Measurements from ENCODE around the gene SNRNP25. TPM values are rescaled to one million over a fixed set of nuclear protein-coding genes. Genes with fewer than 3 reads are reported as not detected.

Gene SNRNP25
- total and polyA plus RNA-seq, 4 donors: 15.1 to 22.2 (median 17.7) TPM

GRCh38 chr16:104928-105327 lies 51.3 kb downstream of the SNRNP25 start (continued):
- no peak for TF ChIP-seq REST (IDR thresholded peaks at IDR 0.05)
- TF ChIP-seq ATF3 (IDR thresholded peaks at IDR 0.05): no peak
- TF ChIP-seq SP1 (IDR thresholded peaks at IDR 0.05): no peak

GRCh38 chr16:105521-105920 lies 51.9 kb downstream of the SNRNP25 start:
- H3K4me3 ChIP-seq (ENCODE audit: low read depth in 1 of 3, low read length in 3 of 3): no peak overlapping the region
- no peaks in the 10 kb centered on the region for H3K9me3 ChIP-seq (ENCODE audit: control insufficient read depth in 4 of 4, low read length in 3 of 4)
- no peak overlapping the region for H3K27ac ChIP-seq (ENCODE audit: low read depth in 1 of 2, low read length in 2 of 2)
- WGBS: 96% methylated on average over 6 of the region's 6 CpGs
- TF ChIP-seq HNF4G (IDR thresholded peaks at IDR 0.05): no peak
- H3K27me3 ChIP-seq (ENCODE audit: control insufficient read depth in 4 of 4, insufficient read depth in 4 of 4, low read length in 3 of 4): no peaks in the 10 kb centered on the region
- H3K9ac ChIP-seq (ENCODE audit: low read depth in 1 of 2, low read length in 2 of 2): no peak overlapping the region
- peaks cover 8 to 19% (median 17%) of the 10 kb centered on the region in 4 donors for H3K4me1 ChIP-seq (ENCODE audit: control insufficient read depth in 4 of 4, insufficient read depth in 4 of 4, low read length in 3 of 4)
- peaks cover 2 to 9% (median 6%) of the 10 kb centered on the region in 4 donors for H3K36me3 ChIP-seq (ENCODE audit: control insufficient read depth in 4 of 4, insufficient read depth in 3 of 4, low read depth in 1 of 4, low read length in 3 of 4)
- no peak for DNase-seq (ENCODE audit: low spot score)

- peaks cover 8 to 19% (median 14%) of the 10 kb centered on the region in 4 donors for H3K4me1 ChIP-seq (ENCODE audit: control insufficient read depth in 4 of 4, insufficient read depth in 4 of 4, low read length in 3 of 4)
- H3K4me3 ChIP-seq (ENCODE audit: low read depth in 1 of 3, low read length in 3 of 3): no peak overlapping the region
- peaks cover 2 to 12% (median 6%) of the 10 kb centered on the region in 4 donors for H3K36me3 ChIP-seq (ENCODE audit: control insufficient read depth in 4 of 4, insufficient read depth in 3 of 4, low read depth in 1 of 4, low read length in 3 of 4)
- H3K27me3 ChIP-seq (ENCODE audit: control insufficient read depth in 4 of 4, insufficient read depth in 4 of 4, low read length in 3 of 4): no peaks in the 10 kb centered on the region
- H3K27ac ChIP-seq (ENCODE audit: low read depth in 1 of 2, low read length in 2 of 2): no peak overlapping the region
- 35% methylated on average over 6 of the region's 6 CpGs for WGBS
- TF ChIP-seq CTCF (IDR thresholded peaks at IDR 0.05; ENCODE audit: low read depth, low read length, missing input control) (peak; percentile 86), RXRA (IDR thresholded peaks at IDR 0.05) (no peak), RAD21 (IDR thresholded peaks at IDR 0.05) (peak; percentile 81 to 90)
- no peaks in the 10 kb centered on the region for H3K9me3 ChIP-seq (ENCODE audit: control insufficient read depth in 4 of 4, low read length in 3 of 4)
- H3K9ac ChIP-seq (ENCODE audit: low read depth in 1 of 2, low read length in 2 of 2): no peak overlapping the region
- DNase-seq (ENCODE audit: low spot score): peak; percentile 66
These were observed 53.1 kb downstream of the SNRNP25 start for GRCh38 chr16:106623-107324.

Small RNA genes lying within 50 kb of the gene (small RNA-seq; reads per million reads assigned to genes)
- gene MIR6859-4 (not detected), gene Z69720.2 (not detected)

Other genes with a start within 250 kb of the SNRNP25 start
- 1 to 10 TPM; 2.8 to 8.3 TPM for gene POLR3K, start 220 bp upstream of the SNRNP25 start, total RNA-seq
- gene POLR3K, start 220 bp upstream of the SNRNP25 start, polyA plus RNA-seq: 1 to 10 TPM; 6.5 to 9.8 TPM
- gene RHBDF1, start 18.8 kb downstream of the SNRNP25 start, total RNA-seq: 1 to 10 TPM; 2.1 to 6.2 TPM
- gene RHBDF1, start 18.8 kb downstream of the SNRNP25 start, polyA plus RNA-seq: 1 to 10 TPM; 1.8 to 4.9 TPM
- gene MPG, start 24.4 kb downstream of the SNRNP25 start, total RNA-seq: 10 to 100 TPM; 25.4 to 84.1 TPM
- gene MPG, start 24.4 kb downstream of the SNRNP25 start, polyA plus RNA-seq: 10 to 100 TPM; 33.8 to 41.3 TPM
- gene NPRL3, start 84.8 kb downstream of the SNRNP25 start, total RNA-seq: 10 to 100 TPM in 1 of 2 donors, 1 to 10 TPM in 1; 9.7 to 35.9 TPM
- 10 to 100 TPM in 1 of 2 donors, 1 to 10 TPM in 1; 5.3 to 10.3 TPM for gene NPRL3, start 84.8 kb downstream of the SNRNP25 start, polyA plus RNA-seq
- 10 to 100 TPM in 1 of 2 donors, not detected in 1; 55.8 TPM for gene HBZ, start 98.8 kb downstream of the SNRNP25 start, total RNA-seq
- gene HBZ, start 98.8 kb downstream of the SNRNP25 start, polyA plus RNA-seq: not detected
- gene HBM, start 112.2 kb downstream of the SNRNP25 start, total RNA-seq: 1,000 to 10,000 TPM in 1 of 2 donors, not detected in 1; 2,893 TPM
- gene HBM, start 112.2 kb downstream of the SNRNP25 start, polyA plus RNA-seq: under 1 TPM in 1 of 2 donors, not detected in 1; 0.28 TPM
- gene HBA2, start 119.0 kb downstream of the SNRNP25 start, total RNA-seq: over 10,000 TPM in 1 of 2 donors, 1 to 10 TPM in 1; 2.8 to 36,951 TPM
- gene HBA2, start 119.0 kb downstream of the SNRNP25 start, polyA plus RNA-seq: 10 to 100 TPM; 15.5 to 76.5 TPM
- over 10,000 TPM in 1 of 2 donors, 1 to 10 TPM in 1; 3.5 to 19,034 TPM for gene HBA1, start 122.9 kb downstream of the SNRNP25 start, total RNA-seq
- gene HBA1, start 122.9 kb downstream of the SNRNP25 start, polyA plus RNA-seq: 10 to 100 TPM; 18.5 to 41.6 TPM
- 10 to 100 TPM in 1 of 2 donors, not detected in 1; 50.9 TPM for gene HBQ1, start 126.6 kb downstream of the SNRNP25 start, total RNA-seq
- gene HBQ1, start 126.6 kb downstream of the SNRNP25 start, polyA plus RNA-seq: not detected
- gene LUC7L, start 175.6 kb downstream of the SNRNP25 start, total RNA-seq: 10 to 100 TPM; 19.5 to 34.3 TPM
- 10 to 100 TPM; 11.5 to 19.8 TPM for gene LUC7L, start 175.6 kb downstream of the SNRNP25 start, polyA plus RNA-seq
- gene FAM234A, start 181.0 kb downstream of the SNRNP25 start, total RNA-seq: 10 to 100 TPM; 26.6 to 29.0 TPM
- 10 to 100 TPM; 24.1 to 39.7 TPM for gene FAM234A, start 181.0 kb downstream of the SNRNP25 start, polyA plus RNA-seq
- gene RGS11, start 222.1 kb downstream of the SNRNP25 start, total RNA-seq: 1 to 10 TPM in 1 of 2 donors, not detected in 1; 1.6 TPM
- under 1 TPM; 0.51 to 0.77 TPM for gene RGS11, start 222.1 kb downstream of the SNRNP25 start, polyA plus RNA-seq
- gene ARHGDIG, start 226.8 kb downstream of the SNRNP25 start, total RNA-seq: under 1 TPM in 1 of 2 donors, not detected in 1; 0.08 TPM
- not detected for gene ARHGDIG, start 226.8 kb downstream of the SNRNP25 start, polyA plus RNA-seq
- gene PDIA2, start 229.3 kb downstream of the SNRNP25 start, total RNA-seq: under 1 TPM in 1 of 2 donors, not detected in 1; 0.09 TPM
- gene PDIA2, start 229.3 kb downstream of the SNRNP25 start, polyA plus RNA-seq: under 1 TPM in 1 of 2 donors, not detected in 1; 0.03 TPM

Measured in liver (tissue), 10 donors.